HepG2 (cell line): ENCODE data around the gene COMMD8. TPM values are rescaled to one million over a fixed set of nuclear protein-coding genes. Genes with fewer than 3 reads are reported as not detected.

Experiments
- CHCHD3 ChIP-seq: sonication (generic); formaldehyde crosslinking; IDR thresholded peaks from 2 replicates; pipeline ENCODE4 v1.8.0; 2022; ENCODE audit warnings: mild to moderate bottlenecking, missing genetic modification reagents, moderate library complexity
- CREB1 ChIP-seq, 2 experiments: fragments of 450-650 bp in 1 of 2; IDR thresholded peaks; 2 replicates each; pipeline ENCODE4 v1.6.1; 2016 to 2017; ENCODE audit warnings: control low read depth in 1 of 2, mild to moderate bottlenecking in 1 of 2, missing compliant biosample characterization in 1 of 2, missing genetic modification characterization in 1 of 2
- EEA1 ChIP-seq: sonication (generic); formaldehyde crosslinking; IDR thresholded peaks from 2 replicates; pipeline ENCODE4 v1.5.1; 2020; ENCODE audit warnings: mild to moderate bottlenecking, missing genetic modification reagents, borderline replicate concordance
- HOMEZ ChIP-seq: IDR thresholded peaks from 2 replicates; pipeline ENCODE4 v1.6.1; 2016; ENCODE audit warnings: low read depth
- KAT7 ChIP-seq: IDR thresholded peaks from 2 replicates; pipeline ENCODE4 v1.6.1; 2018; ENCODE audit warnings: borderline replicate concordance, missing compliant biosample characterization
- MTERF4 ChIP-seq: sonication (generic); formaldehyde crosslinking; IDR thresholded peaks from 2 replicates; pipeline ENCODE4 v1.8.0; 2023; ENCODE audit warnings: mild to moderate bottlenecking, missing genetic modification reagents
- MXD3 ChIP-seq: IDR thresholded peaks from 2 replicates; pipeline ENCODE4 v1.6.1; 2016; ENCODE audit warnings: mild to moderate bottlenecking, missing biosample characterization, missing genetic modification reagents
- NAIF1 ChIP-seq: sonication (generic); formaldehyde crosslinking; IDR thresholded peaks from 2 replicates; pipeline ENCODE4 v1.5.0; 2020; ENCODE audit warnings: mild to moderate bottlenecking, missing genetic modification reagents, borderline replicate concordance
- RXRA ChIP-seq: sonication (generic); formaldehyde crosslinking; IDR thresholded peaks from 2 replicates; pipeline ENCODE4 v1.5.1; 2020; ENCODE audit warnings: missing genetic modification reagents
- TCF12 ChIP-seq, 2 experiments: fragments of 450-650 bp in 1 of 2; sonication (generic) in 1 of 2; formaldehyde crosslinking in 1 of 2; IDR thresholded peaks; 2 replicates each; pipeline versions ENCODE4 v1.6.1 to v1.8.0; 2017 to 2022; ENCODE audit warnings: antibody characterized with exemption in 1 of 2, mild to moderate bottlenecking in 1 of 2, missing genetic modification reagents in 1 of 2, moderate library complexity in 1 of 2
- ZNF10 ChIP-seq: sonication (generic); formaldehyde crosslinking; IDR thresholded peaks from 2 replicates; pipeline ENCODE4 v1.4.0; 2020; ENCODE audit warnings: mild to moderate bottlenecking, low read depth, missing genetic modification reagents, borderline replicate concordance
- ZNF598 ChIP-seq: sonication (generic); formaldehyde crosslinking; IDR thresholded peaks from 2 replicates; pipeline ENCODE4 v1.5.1; 2020; ENCODE audit warnings: mild to moderate bottlenecking, missing genetic modification reagents, borderline replicate concordance
- ZNF709 ChIP-seq: sonication (generic); formaldehyde crosslinking; IDR thresholded peaks from 2 replicates; pipeline ENCODE4 v1.5.0; 2020; ENCODE audit warnings: mild to moderate bottlenecking, missing genetic modification reagents
- polyA plus RNA-seq, 8 experiments: library from polyadenylated mRNA; depleted of rRNA in 3 of 8; stranded (reverse) in 7 of 8; unstranded in 1 of 8; fragments of >200 nt; fragmentation: Illumina TruSeq in 4 of 8; extraction: Trizol in 4 of 8; gene quantifications; 2 replicates each; pipeline versions ENCODE4 v1.2.1 to v1.2.3, GENCODE V29; 2011 to 2016; ENCODE audit warnings: low read depth in 4 of 8, missing spikeins in 1 of 8, mixed read lengths in 1 of 8; ENCODE audit not compliant: insufficient read depth in 1 of 8
- total RNA-seq, 5 experiments: library from RNA; depleted of rRNA; stranded (reverse); fragments of >200 nt; fragmentation: Illumina TruSeq; extraction: Trizol; gene quantifications; 2 replicates each; pipeline ENCODE4 v1.2.3, GENCODE V29; 2016; ENCODE audit warnings: low read depth in 1 of 5
- TF ChIP-seq, protein P1 (sequence below): IDR thresholded peaks from 2 replicates; pipeline ENCODE4 v1.4.0; 2020; ENCODE audit warnings: mild to moderate bottlenecking, missing genetic modification reagents
- TF ChIP-seq, protein P2 (sequence below): fragments of 450-650 bp; IDR thresholded peaks from 2 replicates; pipeline ENCODE4 v1.6.1; 2017
- TF ChIP-seq, protein P3 (sequence below): sonication (generic); formaldehyde crosslinking; IDR thresholded peaks from 2 replicates; pipeline ENCODE4 v1.4.0; 2020; ENCODE audit warnings: missing genetic modification reagents
- TF ChIP-seq, protein P4 (sequence below): sonication (generic); formaldehyde crosslinking; IDR thresholded peaks from 2 replicates; pipeline ENCODE4 v1.8.1; 2023; ENCODE audit warnings: mild to moderate bottlenecking, missing genetic modification reagents, borderline replicate concordance
- TF ChIP-seq, protein P5 (sequence below): sonication (generic); formaldehyde crosslinking; IDR thresholded peaks from 2 replicates; pipeline ENCODE4 v1.4.0; 2020; ENCODE audit warnings: missing genetic modification reagents

Gene COMMD8
- total and polyA plus RNA-seq, 2 of the 13 experiments (the other 11 are each of a cell fraction or from before 2014, with no cell fraction given) = 7.1 to 20.3 TPM

DNA sequence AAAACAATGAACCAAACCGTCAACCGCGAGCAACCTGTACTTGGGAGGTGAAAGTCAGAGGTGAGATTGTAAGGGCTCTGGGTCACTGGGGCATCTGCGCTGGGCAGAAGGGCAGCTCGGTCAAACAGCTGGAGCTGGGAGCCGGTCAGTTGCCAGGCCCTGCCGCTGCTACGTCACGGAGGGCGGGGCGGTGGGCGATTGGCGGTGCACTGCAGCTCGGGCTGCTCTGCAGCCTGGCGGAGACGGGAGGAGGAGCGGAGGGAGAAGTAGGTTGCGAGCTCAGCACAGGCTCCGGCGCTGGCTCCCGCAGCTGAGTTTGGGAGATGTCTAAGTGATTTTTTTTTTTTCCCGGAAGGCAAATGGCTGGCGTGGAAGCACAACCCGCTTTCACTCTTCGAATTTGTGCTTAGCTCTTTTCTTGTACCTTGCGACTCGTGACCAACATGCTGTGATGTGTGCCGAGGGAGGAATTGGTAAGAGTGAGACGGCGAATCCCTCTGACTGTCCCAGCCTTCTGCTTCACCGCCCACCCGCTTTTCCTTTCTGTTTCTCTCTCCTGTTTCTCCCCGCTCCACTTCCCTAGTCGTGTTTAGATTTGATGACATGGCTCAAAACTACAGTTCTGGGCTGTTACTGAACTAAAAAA is 21.7 kb upstream of the COMMD8 start, which contains the start of gene ATP10D (continued):
- TF ChIP-seq, protein P1, sequence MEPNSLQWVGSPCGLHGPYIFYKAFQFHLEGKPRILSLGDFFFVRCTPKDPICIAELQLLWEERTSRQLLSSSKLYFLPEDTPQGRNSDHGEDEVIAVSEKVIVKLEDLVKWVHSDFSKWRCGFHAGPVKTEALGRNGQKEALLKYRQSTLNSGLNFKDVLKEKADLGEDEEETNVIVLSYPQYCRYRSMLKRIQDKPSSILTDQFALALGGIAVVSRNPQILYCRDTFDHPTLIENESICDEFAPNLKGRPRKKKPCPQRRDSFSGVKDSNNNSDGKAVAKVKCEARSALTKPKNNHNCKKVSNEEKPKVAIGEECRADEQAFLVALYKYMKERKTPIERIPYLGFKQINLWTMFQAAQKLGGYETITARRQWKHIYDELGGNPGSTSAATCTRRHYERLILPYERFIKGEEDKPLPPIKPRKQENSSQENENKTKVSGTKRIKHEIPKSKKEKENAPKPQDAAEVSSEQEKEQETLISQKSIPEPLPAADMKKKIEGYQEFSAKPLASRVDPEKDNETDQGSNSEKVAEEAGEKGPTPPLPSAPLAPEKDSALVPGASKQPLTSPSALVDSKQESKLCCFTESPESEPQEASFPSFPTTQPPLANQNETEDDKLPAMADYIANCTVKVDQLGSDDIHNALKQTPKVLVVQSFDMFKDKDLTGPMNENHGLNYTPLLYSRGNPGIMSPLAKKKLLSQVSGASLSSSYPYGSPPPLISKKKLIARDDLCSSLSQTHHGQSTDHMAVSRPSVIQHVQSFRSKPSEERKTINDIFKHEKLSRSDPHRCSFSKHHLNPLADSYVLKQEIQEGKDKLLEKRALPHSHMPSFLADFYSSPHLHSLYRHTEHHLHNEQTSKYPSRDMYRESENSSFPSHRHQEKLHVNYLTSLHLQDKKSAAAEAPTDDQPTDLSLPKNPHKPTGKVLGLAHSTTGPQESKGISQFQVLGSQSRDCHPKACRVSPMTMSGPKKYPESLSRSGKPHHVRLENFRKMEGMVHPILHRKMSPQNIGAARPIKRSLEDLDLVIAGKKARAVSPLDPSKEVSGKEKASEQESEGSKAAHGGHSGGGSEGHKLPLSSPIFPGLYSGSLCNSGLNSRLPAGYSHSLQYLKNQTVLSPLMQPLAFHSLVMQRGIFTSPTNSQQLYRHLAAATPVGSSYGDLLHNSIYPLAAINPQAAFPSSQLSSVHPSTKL (CRISPR knock-in tag) = peak; percentile 50
- no peak for TF ChIP-seq TCF12 (IDR thresholded peaks at IDR 0.05)
- TF ChIP-seq TCF12 (CRISPR knock-in tag; IDR thresholded peaks at IDR 0.05) = no peak
- TF ChIP-seq HOMEZ (CRISPR knock-in tag) = peak; percentile 46; the same call in 1 of the 2 replicates
- TF ChIP-seq MXD3 = peak; percentile 45; the same call in 1 of the 2 replicates
- no peak for TF ChIP-seq CHCHD3
- no peak for TF ChIP-seq EEA1
- TF ChIP-seq, protein P2, sequence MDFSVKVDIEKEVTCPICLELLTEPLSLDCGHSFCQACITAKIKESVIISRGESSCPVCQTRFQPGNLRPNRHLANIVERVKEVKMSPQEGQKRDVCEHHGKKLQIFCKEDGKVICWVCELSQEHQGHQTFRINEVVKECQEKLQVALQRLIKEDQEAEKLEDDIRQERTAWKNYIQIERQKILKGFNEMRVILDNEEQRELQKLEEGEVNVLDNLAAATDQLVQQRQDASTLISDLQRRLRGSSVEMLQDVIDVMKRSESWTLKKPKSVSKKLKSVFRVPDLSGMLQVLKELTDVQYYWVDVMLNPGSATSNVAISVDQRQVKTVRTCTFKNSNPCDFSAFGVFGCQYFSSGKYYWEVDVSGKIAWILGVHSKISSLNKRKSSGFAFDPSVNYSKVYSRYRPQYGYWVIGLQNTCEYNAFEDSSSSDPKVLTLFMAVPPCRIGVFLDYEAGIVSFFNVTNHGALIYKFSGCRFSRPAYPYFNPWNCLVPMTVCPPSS = no peak
- TF ChIP-seq RXRA (CRISPR knock-in tag) = peak; percentile 20; the same call in 1 of the 2 replicates
- 0 out of 2 replicates have a peak, but pooled peaks have one; percentile 45 for TF ChIP-seq MTERF4 (CRISPR knock-in tag)
- TF ChIP-seq CREB1 (IDR thresholded peaks at IDR 0.05) = peak; percentile 88
- peak; percentile 87 for TF ChIP-seq CREB1 (CRISPR knock-in tag; IDR thresholded peaks at IDR 0.05)
- TF ChIP-seq, protein P3, sequence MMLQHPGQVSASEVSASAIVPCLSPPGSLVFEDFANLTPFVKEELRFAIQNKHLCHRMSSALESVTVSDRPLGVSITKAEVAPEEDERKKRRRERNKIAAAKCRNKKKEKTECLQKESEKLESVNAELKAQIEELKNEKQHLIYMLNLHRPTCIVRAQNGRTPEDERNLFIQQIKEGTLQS (CRISPR knock-in tag) = no peak
- TF ChIP-seq ZNF598 (CRISPR knock-in tag) = no peak; the same call in 1 of the 2 replicates
- TF ChIP-seq, protein P4, sequence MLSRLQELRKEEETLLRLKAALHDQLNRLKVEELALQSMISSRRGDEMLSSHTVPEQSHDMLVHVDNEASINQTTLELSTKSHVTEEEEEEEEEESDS = no peak
- TF ChIP-seq, protein P5, sequence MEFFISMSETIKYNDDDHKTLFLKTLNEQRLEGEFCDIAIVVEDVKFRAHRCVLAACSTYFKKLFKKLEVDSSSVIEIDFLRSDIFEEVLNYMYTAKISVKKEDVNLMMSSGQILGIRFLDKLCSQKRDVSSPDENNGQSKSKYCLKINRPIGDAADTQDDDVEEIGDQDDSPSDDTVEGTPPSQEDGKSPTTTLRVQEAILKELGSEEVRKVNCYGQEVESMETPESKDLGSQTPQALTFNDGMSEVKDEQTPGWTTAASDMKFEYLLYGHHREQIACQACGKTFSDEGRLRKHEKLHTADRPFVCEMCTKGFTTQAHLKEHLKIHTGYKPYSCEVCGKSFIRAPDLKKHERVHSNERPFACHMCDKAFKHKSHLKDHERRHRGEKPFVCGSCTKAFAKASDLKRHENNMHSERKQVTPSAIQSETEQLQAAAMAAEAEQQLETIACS (CRISPR knock-in tag) = no peak
- TF ChIP-seq KAT7 = peak; percentile 30; the same call in 1 of the 2 replicates
- TF ChIP-seq ZNF10 (CRISPR knock-in tag) = no peak
- no peak for TF ChIP-seq NAIF1 (CRISPR knock-in tag)
- 0 out of 2 replicates have a peak, but pooled peaks have one; percentile 25 for TF ChIP-seq ZNF709
